Measurements from ENCODE around the gene CPSF6.

Gene CPSF6

DNA sequence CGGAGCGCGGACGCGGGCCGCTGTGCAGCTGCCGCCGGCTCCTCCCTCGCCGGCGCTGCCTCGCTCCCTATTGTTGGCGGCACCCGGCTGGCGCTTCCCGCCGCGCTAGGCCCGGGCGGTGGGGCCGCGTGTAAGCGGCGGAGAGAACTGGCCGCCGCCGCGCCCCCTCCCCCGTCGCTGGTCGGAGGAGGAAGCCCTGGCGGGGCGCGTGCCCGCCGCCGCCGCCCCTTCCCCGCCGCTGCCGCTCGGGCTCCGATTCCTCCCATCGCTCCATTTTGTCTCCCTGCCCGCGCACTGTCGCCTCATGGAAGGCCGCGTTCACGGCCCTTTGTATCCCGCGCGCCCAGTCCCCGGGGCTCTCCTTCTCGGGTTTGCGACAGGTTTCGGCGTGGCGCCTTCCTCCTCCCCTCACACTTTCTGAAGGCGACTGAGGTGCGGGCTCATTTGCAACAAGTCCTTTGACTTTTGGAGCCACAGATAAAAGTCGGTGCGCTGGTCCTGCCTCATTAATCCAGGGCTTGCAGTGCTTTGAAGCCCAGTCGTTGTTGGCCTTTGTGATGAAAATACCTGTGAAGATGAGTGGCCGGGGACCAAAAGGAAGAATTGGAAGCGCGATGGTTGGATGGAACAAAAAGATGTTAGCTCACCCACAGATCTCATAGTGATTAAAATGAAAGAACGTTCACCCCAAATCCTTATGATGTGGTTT, 707 bp downstream of the CPSF6 start:
- Histone ChIP-seq H3K27me3 (ENCODE audit: control insufficient read depth, insufficient read depth, low read length) (no peaks in the 10 kb centered on the region), H3K36me3 (ENCODE audit: control insufficient read depth, insufficient read depth, low read length) (no peaks in the 10 kb centered on the region), H3K27ac (ENCODE audit: low read length) (no peak overlapping the region), H3K9me3 (ENCODE audit: control insufficient read depth, insufficient read depth, low read length) (no peaks in the 10 kb centered on the region), H3K4me3 (ENCODE audit: low read length) (peak overlapping the region; percentile 98), H3K4me1 (ENCODE audit: control insufficient read depth, insufficient read depth, low read length) (peaks cover 3% of the 10 kb centered on the region; the same call in 1 of the 2 replicates)
- DNase-seq (ENCODE audit: low read depth, low spot score) = no peak
- WGBS (ENCODE audit: insufficient coverage, insufficient read length) = no CpG with 5 or more reads among the region's 68 CpGs

DNA sequence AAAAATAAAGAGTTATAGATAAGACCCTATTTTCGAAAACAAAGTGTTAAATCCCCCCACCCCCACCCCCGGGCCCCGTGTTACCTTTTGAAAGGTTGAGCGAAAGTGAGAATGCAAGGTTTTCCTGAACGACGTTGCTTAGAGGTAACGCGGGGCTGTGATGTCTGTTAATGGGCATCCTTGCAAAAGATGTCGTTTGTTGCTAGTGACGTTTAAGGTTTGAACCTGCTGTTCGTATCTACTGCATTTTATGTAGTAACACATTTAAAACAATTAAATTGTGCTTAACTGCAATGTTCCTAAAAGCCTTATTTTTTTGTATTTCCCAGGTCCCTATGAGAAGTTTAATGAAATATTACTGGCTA, 1.2 kb downstream of the CPSF6 start:
- Histone ChIP-seq H3K27ac (ENCODE audit: low read length) (no peak overlapping the region), H3K4me1 (ENCODE audit: control insufficient read depth, insufficient read depth, low read length) (peaks cover 3% of the 10 kb centered on the region; the same call in 1 of the 2 replicates), H3K36me3 (ENCODE audit: control insufficient read depth, insufficient read depth, low read length) (no peaks in the 10 kb centered on the region), H3K4me3 (ENCODE audit: low read length) (peak overlapping the region; percentile 98; the same call in 1 of the 2 replicates), H3K9me3 (ENCODE audit: control insufficient read depth, insufficient read depth, low read length) (no peaks in the 10 kb centered on the region), H3K27me3 (ENCODE audit: control insufficient read depth, insufficient read depth, low read length) (no peaks in the 10 kb centered on the region)
- no CpG with 5 or more reads among the region's 11 CpGs for WGBS (ENCODE audit: insufficient coverage, insufficient read length)
- no peak for DNase-seq (ENCODE audit: low read depth, low spot score)

DNA sequence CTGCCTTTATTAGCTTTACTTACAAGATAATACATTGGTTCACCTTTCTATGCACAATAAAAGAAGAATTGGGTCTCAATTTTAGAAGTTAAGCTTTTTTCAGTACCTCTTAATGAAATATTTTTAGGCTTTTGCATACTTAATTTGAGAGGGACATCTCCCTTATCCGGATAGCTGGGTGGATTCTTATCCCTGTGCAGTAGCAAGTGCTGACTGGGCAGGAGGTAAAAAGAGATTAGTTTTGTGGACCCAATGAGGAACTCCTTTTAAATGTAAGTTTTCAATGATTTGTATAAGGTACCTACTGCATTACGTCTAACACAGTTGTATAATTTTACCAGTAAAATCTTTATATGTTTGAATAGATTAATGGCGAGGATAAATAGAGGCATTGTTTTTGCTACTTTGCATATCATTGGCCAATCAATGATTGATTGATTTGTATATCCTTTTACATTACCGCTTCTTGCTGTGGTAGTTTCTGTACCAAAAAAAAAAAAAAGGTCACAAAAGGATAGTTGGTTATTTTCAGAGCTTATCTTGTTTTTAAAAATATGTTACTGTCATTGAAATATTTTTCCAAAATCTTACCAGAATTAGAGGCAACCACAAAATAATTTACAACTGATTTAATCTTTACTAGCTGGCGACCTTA, 2.2 kb downstream of the CPSF6 start:
- WGBS (ENCODE audit: insufficient coverage, insufficient read length) = no CpG with 5 or more reads among the region's 5 CpGs
- H3K27me3 ChIP-seq (ENCODE audit: control insufficient read depth, insufficient read depth, low read length) = no peaks in the 10 kb centered on the region
- H3K27ac ChIP-seq (ENCODE audit: low read length) = no peak overlapping the region
- peaks cover 3% of the 10 kb centered on the region; the same call in 1 of the 2 replicates for H3K4me1 ChIP-seq (ENCODE audit: control insufficient read depth, insufficient read depth, low read length)
- H3K9me3 ChIP-seq (ENCODE audit: control insufficient read depth, insufficient read depth, low read length) = no peaks in the 10 kb centered on the region
- H3K4me3 ChIP-seq (ENCODE audit: low read length) = no peak overlapping the region; the same call in 1 of the 2 replicates
- H3K36me3 ChIP-seq (ENCODE audit: control insufficient read depth, insufficient read depth, low read length) = no peaks in the 10 kb centered on the region
- no peak for DNase-seq (ENCODE audit: low read depth, low spot score)

DNA sequence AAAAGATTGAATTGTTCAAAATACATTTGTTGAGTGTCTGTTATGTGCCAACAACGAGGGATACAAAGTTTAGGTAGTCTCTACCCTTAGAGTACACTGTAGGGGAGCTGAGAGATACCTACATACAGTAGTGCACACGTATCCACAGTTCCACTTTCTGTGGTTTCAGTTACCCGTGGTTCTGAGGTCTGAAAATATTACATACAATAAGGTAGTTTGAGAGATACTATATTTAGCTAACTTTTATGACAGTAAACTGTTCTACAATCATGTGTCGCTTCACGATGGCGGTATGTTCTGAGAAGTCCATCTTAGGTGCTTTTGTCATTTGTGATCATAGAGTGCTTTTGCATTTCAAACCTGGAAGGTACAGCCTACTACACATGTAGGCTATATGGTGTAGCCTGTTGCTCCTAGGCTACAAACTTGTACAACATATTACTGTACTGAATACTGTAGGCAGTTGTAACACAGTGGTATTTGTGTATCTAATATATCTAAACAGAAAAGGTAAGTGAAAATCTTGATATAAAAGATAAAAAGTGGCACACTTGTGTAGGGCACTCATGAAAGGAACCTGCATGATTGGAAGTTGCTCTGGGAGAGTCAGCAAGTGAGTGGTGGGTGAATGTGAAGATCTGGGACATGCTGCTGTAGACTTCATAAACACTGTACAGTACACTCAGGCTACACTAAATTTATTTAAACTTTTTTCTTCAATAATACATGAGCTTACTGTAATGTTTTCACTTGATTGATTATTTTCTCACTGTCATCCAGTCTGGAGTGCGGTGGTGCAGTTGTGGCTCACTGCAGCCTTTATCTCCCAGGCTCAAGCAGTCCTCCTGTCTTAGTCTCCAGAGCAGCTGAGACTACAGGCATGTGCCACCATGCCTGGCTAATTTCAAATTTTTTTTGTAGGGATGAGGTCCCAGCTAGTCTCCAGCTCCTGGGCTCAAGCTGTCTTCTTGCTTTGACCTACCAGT, 4.0 kb downstream of the CPSF6 start:
- Histone ChIP-seq H3K9me3 (ENCODE audit: control insufficient read depth, insufficient read depth, low read length) (no peaks in the 10 kb centered on the region), H3K36me3 (ENCODE audit: control insufficient read depth, insufficient read depth, low read length) (no peaks in the 10 kb centered on the region), H3K4me3 (ENCODE audit: low read length) (no peak overlapping the region), H3K4me1 (ENCODE audit: control insufficient read depth, insufficient read depth, low read length) (peaks cover 3% of the 10 kb centered on the region; the same call in 1 of the 2 replicates), H3K27me3 (ENCODE audit: control insufficient read depth, insufficient read depth, low read length) (no peaks in the 10 kb centered on the region), H3K27ac (ENCODE audit: low read length) (no peak overlapping the region)
- no CpG with 5 or more reads among the region's 7 CpGs for WGBS (ENCODE audit: insufficient coverage, insufficient read length)
- DNase-seq (ENCODE audit: low read depth, low spot score) = no peak

DNA sequence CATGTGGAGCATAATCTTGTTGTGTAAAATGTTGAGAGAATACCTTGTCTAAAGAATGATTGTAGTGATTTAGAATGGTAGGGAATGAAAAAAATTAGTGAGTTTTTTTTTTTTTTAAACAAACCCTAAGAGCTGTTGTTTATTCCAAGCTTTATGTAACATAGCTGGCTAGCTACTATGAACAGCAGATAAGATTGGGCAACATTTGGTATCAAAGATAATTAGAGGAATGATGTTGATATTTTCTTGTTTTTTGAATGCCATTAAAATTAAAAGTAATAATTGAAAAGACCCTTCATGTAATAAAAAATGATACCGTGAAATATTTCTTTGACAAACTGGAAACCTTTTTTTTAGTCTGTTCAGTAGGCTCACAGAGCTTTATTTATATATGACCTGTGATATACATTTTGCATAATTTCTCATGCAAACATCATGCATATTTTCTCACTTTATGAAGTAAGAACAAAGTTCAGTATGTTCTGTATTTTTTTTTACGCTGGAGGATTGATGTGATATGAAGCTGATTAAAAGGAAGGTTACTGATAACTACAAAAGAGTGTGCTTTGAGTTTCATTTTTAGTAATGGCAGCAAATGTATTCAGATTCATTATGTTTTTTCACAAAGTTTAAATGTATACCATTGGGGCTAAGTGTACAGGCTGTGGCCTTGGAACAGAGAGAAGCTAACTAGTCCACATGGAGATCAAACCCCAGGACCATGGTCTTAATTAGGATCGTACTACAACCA, 8.1 kb downstream of the CPSF6 start:
- H3K4me1 ChIP-seq (ENCODE audit: control insufficient read depth, insufficient read depth, low read length) = no peaks in the 10 kb centered on the region
- H3K27me3 ChIP-seq (ENCODE audit: control insufficient read depth, insufficient read depth, low read length) = no peaks in the 10 kb centered on the region
- whole genome bisulfite sequencing (ENCODE audit: insufficient coverage, insufficient read length) = no CpG with 5 or more reads among the region's 3 CpGs
- H3K9me3 ChIP-seq (ENCODE audit: control insufficient read depth, insufficient read depth, low read length) = no peaks in the 10 kb centered on the region
- DNase-seq (ENCODE audit: low read depth, low spot score) = no peak
- H3K36me3 ChIP-seq (ENCODE audit: control insufficient read depth, insufficient read depth, low read length) = no peaks in the 10 kb centered on the region
- no peak overlapping the region for H3K27ac ChIP-seq (ENCODE audit: low read length)
- no peak overlapping the region for H3K4me3 ChIP-seq (ENCODE audit: low read length)

DNA sequence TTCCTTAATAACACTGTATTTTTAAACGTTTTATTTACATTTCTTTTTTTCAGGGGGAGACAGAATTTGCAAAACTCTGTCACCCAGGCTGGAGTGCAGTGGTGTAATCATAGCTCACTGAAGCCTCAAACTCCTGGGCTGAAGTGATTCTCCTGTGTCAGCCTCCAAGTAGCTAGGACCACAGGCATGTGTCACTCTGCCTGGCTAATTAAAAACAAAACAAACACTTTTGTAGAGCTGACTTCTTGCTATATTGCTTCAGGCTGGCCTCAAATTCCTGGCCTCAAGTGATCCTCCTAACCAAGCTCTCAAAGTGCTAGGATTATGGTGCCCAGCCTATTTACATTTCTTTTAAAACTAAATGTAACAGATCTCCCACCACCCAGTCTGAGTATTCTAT, 12.7 kb downstream of the CPSF6 start:
- H3K36me3 ChIP-seq (ENCODE audit: control insufficient read depth, insufficient read depth, low read length) = peaks cover 6% of the 10 kb centered on the region; the same call in 1 of the 2 replicates
- WGBS (ENCODE audit: insufficient coverage, insufficient read length) = no CpG with 5 or more reads among the region's 1 CpG

DNA sequence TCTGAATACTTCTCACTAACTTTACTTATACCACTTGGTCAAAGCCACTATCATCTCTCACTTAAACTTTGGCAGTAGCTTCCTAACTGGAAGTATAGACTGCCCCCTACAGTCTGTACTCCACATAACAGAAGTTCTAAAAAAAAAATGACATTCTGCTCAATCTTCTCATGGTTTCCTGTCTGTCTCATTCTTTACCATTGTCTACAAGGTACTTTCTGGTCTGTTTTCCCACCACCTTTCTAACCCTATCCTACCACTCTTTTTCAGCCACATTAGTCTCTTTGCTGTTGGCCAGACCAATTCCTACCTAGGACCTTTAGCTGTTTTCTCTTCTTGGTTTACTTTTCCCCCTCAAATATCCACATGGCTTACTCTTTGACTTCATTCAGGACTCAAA, 14.7 kb downstream of the CPSF6 start:
- Histone ChIP-seq H3K27me3 (ENCODE audit: control insufficient read depth, insufficient read depth, low read length) (no peaks in the 10 kb centered on the region), H3K27ac (ENCODE audit: low read length) (no peak overlapping the region), H3K36me3 (ENCODE audit: control insufficient read depth, insufficient read depth, low read length) (peaks cover 16% of the 10 kb centered on the region; the same call in 1 of the 2 replicates), H3K4me3 (ENCODE audit: low read length) (no peak overlapping the region), H3K9me3 (ENCODE audit: control insufficient read depth, insufficient read depth, low read length) (no peaks in the 10 kb centered on the region), H3K4me1 (ENCODE audit: control insufficient read depth, insufficient read depth, low read length) (no peaks in the 10 kb centered on the region)
- no peak for DNase-seq (ENCODE audit: low read depth, low spot score)

More for the DNA sequence above, 12.7 kb downstream of the CPSF6 start:
- H3K9me3 ChIP-seq (ENCODE audit: control insufficient read depth, insufficient read depth, low read length) = no peaks in the 10 kb centered on the region
- H3K27me3 ChIP-seq (ENCODE audit: control insufficient read depth, insufficient read depth, low read length) = no peaks in the 10 kb centered on the region
- no peak overlapping the region for H3K4me3 ChIP-seq (ENCODE audit: low read length)
- no peaks in the 10 kb centered on the region for H3K4me1 ChIP-seq (ENCODE audit: control insufficient read depth, insufficient read depth, low read length)
- DNase-seq (ENCODE audit: low read depth, low spot score) = no peak
- no peak overlapping the region for H3K27ac ChIP-seq (ENCODE audit: low read length)

DNA sequence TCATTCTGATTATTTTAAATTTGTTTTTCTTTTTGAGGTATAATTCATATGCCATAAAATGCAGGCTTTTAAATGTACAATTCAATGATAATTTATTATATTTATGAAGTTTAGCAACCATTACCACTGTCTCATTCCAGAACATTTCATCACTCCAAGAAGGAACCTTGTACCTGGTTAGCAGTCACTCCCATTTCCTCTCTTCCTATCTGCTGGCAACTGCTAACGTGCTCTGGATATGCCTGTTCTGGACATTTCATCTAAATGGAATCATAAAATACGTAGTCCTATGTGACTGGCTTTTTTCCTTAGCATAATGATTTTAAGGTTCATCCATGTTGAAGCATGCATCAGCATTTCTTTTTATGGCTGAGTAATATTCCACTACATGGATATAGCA, 15.5 kb downstream of the CPSF6 start:
- Histone ChIP-seq H3K4me1 (ENCODE audit: control insufficient read depth, insufficient read depth, low read length) (no peaks in the 10 kb centered on the region), H3K9me3 (ENCODE audit: control insufficient read depth, insufficient read depth, low read length) (no peaks in the 10 kb centered on the region), H3K4me3 (ENCODE audit: low read length) (no peak overlapping the region), H3K27ac (ENCODE audit: low read length) (no peak overlapping the region), H3K36me3 (ENCODE audit: control insufficient read depth, insufficient read depth, low read length) (peaks cover 22% of the 10 kb centered on the region; the same call in 1 of the 2 replicates), H3K27me3 (ENCODE audit: control insufficient read depth, insufficient read depth, low read length) (no peaks in the 10 kb centered on the region)
- DNase-seq (ENCODE audit: low read depth, low spot score) = no peak
- WGBS (ENCODE audit: insufficient coverage, insufficient read length) = no CpG with 5 or more reads among the region's 2 CpGs

DNA sequence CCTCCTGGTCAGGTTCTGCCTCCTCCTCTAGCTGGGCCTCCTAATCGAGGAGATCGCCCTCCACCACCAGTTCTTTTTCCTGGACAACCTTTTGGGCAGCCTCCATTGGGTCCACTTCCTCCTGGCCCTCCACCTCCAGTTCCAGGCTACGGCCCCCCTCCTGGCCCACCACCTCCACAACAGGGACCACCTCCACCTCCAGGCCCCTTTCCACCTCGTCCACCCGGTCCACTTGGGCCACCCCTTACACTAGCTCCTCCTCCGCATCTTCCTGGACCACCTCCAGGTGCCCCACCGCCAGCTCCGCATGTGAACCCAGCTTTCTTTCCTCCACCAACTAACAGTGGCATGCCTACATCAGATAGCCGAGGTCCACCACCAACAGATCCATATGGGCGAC, 19.3 kb downstream of the CPSF6 start:
- H3K4me1 ChIP-seq (ENCODE audit: control insufficient read depth, insufficient read depth, low read length) = no peaks in the 10 kb centered on the region
- peaks cover 27% of the 10 kb centered on the region; the same call in 1 of the 2 replicates for H3K36me3 ChIP-seq (ENCODE audit: control insufficient read depth, insufficient read depth, low read length)
- no peak overlapping the region for H3K27ac ChIP-seq (ENCODE audit: low read length)
- H3K9me3 ChIP-seq (ENCODE audit: control insufficient read depth, insufficient read depth, low read length) = no peaks in the 10 kb centered on the region
- H3K4me3 ChIP-seq (ENCODE audit: low read length) = no peak overlapping the region
- H3K27me3 ChIP-seq (ENCODE audit: control insufficient read depth, insufficient read depth, low read length) = no peaks in the 10 kb centered on the region
- DNase-seq (ENCODE audit: low read depth, low spot score) = no peak
- no CpG with 5 or more reads among the region's 10 CpGs for WGBS (ENCODE audit: insufficient coverage, insufficient read length)

All from iPS DF 6.9 (cell line).